Trophoblast cell (in vitro differentiated cells and primary cell): Measurements from ENCODE around the gene IFNAR2.
"Not testable (repeated sequence)": the region's sequence is repeated elsewhere in the genome, so short reads cannot be mapped to it uniquely, and the experiment has no call there.

Source experiments
- DNase-seq, 2 donors: peaks; one replicate each; pipeline ENCODE4 v3.0.0-alpha.2; 2016
- H2AFZ ChIP-seq: 2 replicates; pipeline ENCODE4 v1.6.1; 2013; ENCODE audit warnings: low read length, moderate library complexity, mild to moderate bottlenecking; ENCODE audit not compliant: insufficient read depth, poor library complexity
- H2AK5ac ChIP-seq: 2 replicates; pipeline ENCODE4 v1.6.1; 2013; ENCODE audit warnings: mild to moderate bottlenecking, low read length
- H2BK120ac ChIP-seq: 2 replicates; pipeline ENCODE4 v1.6.1; 2013; ENCODE audit warnings: low read length, mild to moderate bottlenecking, moderate library complexity; ENCODE audit not compliant: insufficient read depth, poor library complexity
- H2BK12ac ChIP-seq: 2 replicates; pipeline ENCODE4 v1.6.1; 2013; ENCODE audit warnings: mild to moderate bottlenecking, low read length, moderate library complexity
- H2BK5ac ChIP-seq: 2 replicates; pipeline ENCODE4 v1.6.1; 2013; ENCODE audit warnings: low read length, low read depth, moderate library complexity, mild to moderate bottlenecking; ENCODE audit not compliant: poor library complexity
- H3K14ac ChIP-seq: 2 replicates; pipeline ENCODE4 v1.6.1; 2013; ENCODE audit warnings: mild to moderate bottlenecking, low read length
- H3K18ac ChIP-seq: 2 replicates; pipeline ENCODE4 v1.6.1; 2013; ENCODE audit warnings: mild to moderate bottlenecking, low read length
- H3K23ac ChIP-seq: 2 replicates; pipeline ENCODE4 v1.6.1; 2013; ENCODE audit warnings: low read length
- H3K27ac ChIP-seq: 2 replicates; pipeline ENCODE4 v1.5.1; 2013; ENCODE audit warnings: low read depth, mild to moderate bottlenecking, inconsistent platforms, low read length, moderate library complexity
- H3K27me3 ChIP-seq: 2 replicates; pipeline ENCODE4 v1.6.1; 2013; ENCODE audit warnings: inconsistent platforms, mild to moderate bottlenecking, low read length, moderate library complexity; ENCODE audit not compliant: insufficient read depth
- H3K36me3 ChIP-seq, 2 experiments: 1 replicate in 1 of 2; 2 replicates in 1 of 2; pipeline ENCODE4 v1.6.1; 2013; ENCODE audit warnings: low read length in 2 of 2, mild to moderate bottlenecking in 2 of 2, moderate library complexity in 1 of 2; ENCODE audit not compliant: insufficient read depth in 2 of 2, control insufficient read depth in 1 of 2
- H3K4ac ChIP-seq: 2 replicates; pipeline ENCODE4 v1.6.1; 2013; ENCODE audit warnings: low read depth, mild to moderate bottlenecking, low read length, moderate library complexity
- H3K4me1 ChIP-seq, 2 experiments: 1 replicate in 1 of 2; 2 replicates in 1 of 2; pipeline ENCODE4 v1.6.1; 2013; ENCODE audit warnings: low read length in 2 of 2, mild to moderate bottlenecking in 2 of 2, moderate library complexity in 1 of 2; ENCODE audit not compliant: insufficient read depth in 2 of 2, control insufficient read depth in 1 of 2
- H3K4me2 ChIP-seq: 2 replicates; pipeline ENCODE4 v1.6.1; 2013; ENCODE audit warnings: inconsistent platforms, mild to moderate bottlenecking, low read length, moderate library complexity
- H3K4me3 ChIP-seq: 2 replicates; pipeline ENCODE4 v1.5.1; 2013; ENCODE audit warnings: mild to moderate bottlenecking, low read depth, low read length, inconsistent platforms
- H3K79me1 ChIP-seq: one replicate; pipeline ENCODE4 v1.6.1; 2013; ENCODE audit warnings: low read length
- H3K79me2 ChIP-seq: 2 replicates; pipeline ENCODE4 v1.6.1; 2013; ENCODE audit warnings: low read length, mild to moderate bottlenecking; ENCODE audit not compliant: control insufficient read depth, insufficient read depth, poor library complexity
- H3K9ac ChIP-seq: 2 replicates; pipeline ENCODE4 v1.6.1; 2013; ENCODE audit warnings: mild to moderate bottlenecking, low read length
- H3K9me3 ChIP-seq: 2 replicates; pipeline ENCODE4 v1.6.1; 2013; ENCODE audit warnings: low read depth, mild to moderate bottlenecking, control low read depth, inconsistent platforms, low read length; ENCODE audit not compliant: insufficient read depth
- H4K12ac ChIP-seq: 2 replicates; pipeline ENCODE4 v1.6.1; 2013; ENCODE audit warnings: low read depth, mild to moderate bottlenecking, low read length, moderate library complexity
- H4K8ac ChIP-seq: 2 replicates; pipeline ENCODE4 v1.6.1; 2013; ENCODE audit warnings: low read depth, mild to moderate bottlenecking, low read length, moderate library complexity
- H4K91ac ChIP-seq: one replicate; pipeline ENCODE4 v1.6.1; 2013; ENCODE audit warnings: low read depth, mild to moderate bottlenecking, low read length, moderate library complexity
- WGBS: extraction: QIAGEN DNeasy Blood & Tissue Kit; methylation state at CpG from one replicate; pipeline ENCODE4 v1.1.7; 2013; ENCODE audit warnings: missing lambda C conversion rate; ENCODE audit not compliant: insufficient read length, insufficient coverage; ENCODE audit errors: extremely low coverage; 5-methylcytosine and 5-hydroxymethylcytosine counted together

Gene IFNAR2

DNA sequence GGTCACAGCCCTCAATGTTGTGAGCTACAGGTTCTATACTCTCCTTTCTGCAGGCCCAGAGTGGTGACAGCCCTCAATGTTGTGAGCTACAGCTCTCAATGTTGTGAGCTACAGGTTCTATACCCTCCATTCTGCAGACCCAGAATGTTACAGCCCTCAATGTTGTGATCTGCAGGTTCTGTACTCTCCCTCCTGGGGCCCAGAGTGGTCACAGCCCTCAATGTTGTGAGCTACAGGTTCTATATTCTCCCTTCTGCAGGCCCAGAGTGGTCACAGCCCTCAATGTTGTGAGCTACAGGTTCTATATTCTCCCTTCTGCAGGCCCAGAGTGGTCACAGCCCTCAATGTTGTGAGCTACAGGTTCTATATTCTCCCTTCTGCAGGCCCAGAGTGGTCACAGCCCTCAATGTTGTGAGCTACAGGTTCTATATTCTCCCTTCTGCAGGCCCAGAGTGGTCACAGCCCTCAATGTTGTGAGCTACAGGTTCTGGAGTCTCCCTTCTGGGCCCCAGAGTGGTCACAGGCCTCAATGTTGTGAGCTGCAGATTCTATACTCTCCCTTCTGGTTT, 9.9 kb downstream of the IFNAR2 start:
- H3K4ac ChIP-seq, H3K9ac ChIP-seq, H2BK5ac ChIP-seq, H3K4me2 ChIP-seq, H2BK120ac ChIP-seq, H4K12ac ChIP-seq, H3K79me2 ChIP-seq, H3K27ac ChIP-seq, H3K27me3 ChIP-seq, H2AFZ ChIP-seq, H3K18ac ChIP-seq, H3K9me3 ChIP-seq, DNase-seq, H3K4me1 ChIP-seq, H2AK5ac ChIP-seq, H3K23ac ChIP-seq, H3K79me1 ChIP-seq, H3K4me3 ChIP-seq, H4K91ac ChIP-seq, H3K36me3 ChIP-seq, H3K14ac ChIP-seq, H2BK12ac ChIP-seq, H4K8ac ChIP-seq: not testable (repeated sequence)

DNA sequence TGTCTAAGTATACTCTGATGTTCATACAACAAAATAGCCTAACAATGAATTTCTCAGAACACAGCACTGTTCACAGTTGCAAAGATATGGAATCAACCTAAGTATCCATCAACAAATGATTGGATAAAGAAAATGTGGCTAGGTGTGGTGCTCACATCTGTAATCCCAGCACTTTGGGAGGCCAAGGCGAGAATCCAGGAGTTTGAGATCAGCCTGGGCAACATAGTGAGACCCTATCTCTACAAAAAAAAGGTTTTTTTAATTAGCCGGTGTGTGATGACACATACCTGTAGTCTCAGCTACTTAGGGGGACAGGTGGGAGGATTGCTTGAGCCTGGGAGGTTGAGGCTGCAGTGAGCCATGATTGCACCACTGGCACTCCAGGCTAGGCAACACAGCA, 10.7 kb downstream of the IFNAR2 start:
- no peak overlapping the region for H3K4me2 ChIP-seq
- no peak overlapping the region for H2BK120ac ChIP-seq
- H3K23ac ChIP-seq = no peak overlapping the region
- no peak overlapping the region for H2AFZ ChIP-seq
- H4K91ac ChIP-seq = no peak overlapping the region
- no peak overlapping the region for H3K4me3 ChIP-seq
- no peak overlapping the region for H3K9ac ChIP-seq
- peaks cover 0 to 2% of the 10 kb centered on the region in 2 experiments for H3K4me1 ChIP-seq
- H4K12ac ChIP-seq = no peak overlapping the region
- DNase-seq = no peak
- WGBS = no CpG with 5 or more reads among the region's 2 CpGs
- no peaks in the 10 kb centered on the region for H3K27me3 ChIP-seq
- peaks cover 0 to 5% of the 10 kb centered on the region in 2 experiments for H3K36me3 ChIP-seq
- H4K8ac ChIP-seq = no peak overlapping the region
- no peak overlapping the region for H2BK12ac ChIP-seq
- no peak overlapping the region for H3K27ac ChIP-seq
- H3K18ac ChIP-seq = no peak overlapping the region
- no peaks in the 10 kb centered on the region for H3K79me1 ChIP-seq
- H3K79me2 ChIP-seq = no peaks in the 10 kb centered on the region
- no peaks in the 10 kb centered on the region for H3K9me3 ChIP-seq
- no peak overlapping the region for H3K14ac ChIP-seq
- no peak overlapping the region for H3K4ac ChIP-seq
- H2BK5ac ChIP-seq = no peak overlapping the region
- H2AK5ac ChIP-seq = no peak overlapping the region

DNA sequence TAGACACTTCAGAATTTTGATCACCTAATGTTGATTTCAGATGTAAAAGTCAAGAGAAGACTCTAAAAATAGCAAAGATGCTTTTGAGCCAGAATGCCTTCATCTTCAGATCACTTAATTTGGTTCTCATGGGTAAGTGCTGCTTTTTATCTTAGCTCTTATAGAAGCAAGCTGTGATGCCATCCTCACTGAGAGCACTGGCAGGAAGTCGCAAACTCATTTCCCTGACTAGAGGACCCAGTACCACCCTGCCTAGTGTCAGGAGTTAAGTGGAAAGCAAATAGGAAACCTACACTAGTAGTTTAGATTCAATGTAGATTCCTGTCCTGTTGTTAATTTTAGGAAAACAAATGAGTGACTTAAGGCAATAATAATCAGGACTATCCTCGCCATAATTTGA, 12.1 kb downstream of the IFNAR2 start:
- no peaks in the 10 kb centered on the region for H3K27me3 ChIP-seq
- H3K9ac ChIP-seq = no peak overlapping the region
- H3K4me1 ChIP-seq = peaks cover 0 to 2% of the 10 kb centered on the region in 2 experiments
- no peaks in the 10 kb centered on the region for H3K79me1 ChIP-seq
- H3K27ac ChIP-seq = no peak overlapping the region
- peaks cover 3 to 5% of the 10 kb centered on the region in 2 experiments for H3K36me3 ChIP-seq
- no peak overlapping the region for H2BK5ac ChIP-seq
- H4K12ac ChIP-seq = no peak overlapping the region
- no peak overlapping the region for H2AK5ac ChIP-seq
- no peak overlapping the region for H4K8ac ChIP-seq
- no peaks in the 10 kb centered on the region for H3K79me2 ChIP-seq
- H3K14ac ChIP-seq = no peak overlapping the region
- H3K9me3 ChIP-seq = no peaks in the 10 kb centered on the region
- no peak overlapping the region for H2BK12ac ChIP-seq
- H3K4me3 ChIP-seq = no peak overlapping the region
- no peak overlapping the region for H3K18ac ChIP-seq
- no peak overlapping the region for H4K91ac ChIP-seq
- no peak overlapping the region for H3K4ac ChIP-seq
- WGBS = no CpG with 5 or more reads among the region's 2 CpGs
- DNase-seq = no peak
- no peak overlapping the region for H3K4me2 ChIP-seq
- no peak overlapping the region for H2AFZ ChIP-seq
- H2BK120ac ChIP-seq = no peak overlapping the region
- H3K23ac ChIP-seq = no peak overlapping the region

DNA sequence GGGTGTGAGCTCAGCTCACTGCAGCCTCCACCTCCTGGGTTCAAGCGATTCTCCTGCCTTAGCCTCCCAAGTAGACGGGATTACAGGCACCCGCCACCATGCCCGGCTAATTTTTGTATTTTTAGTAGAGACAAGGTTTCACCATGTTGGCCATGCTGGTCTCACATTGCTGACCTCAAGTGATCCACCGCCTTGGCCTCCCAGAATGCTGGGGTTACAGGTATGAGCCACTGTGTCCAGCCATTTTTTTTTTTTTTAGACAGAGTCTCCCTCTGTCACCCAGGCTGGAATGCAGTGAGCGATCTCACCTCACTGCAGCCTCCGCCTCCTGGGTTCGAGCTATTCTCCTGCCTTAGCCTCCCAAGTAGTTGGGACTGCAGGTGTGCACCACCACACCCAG, 13.1 kb downstream of the IFNAR2 start:
- H3K4me3 ChIP-seq, H3K4me2 ChIP-seq, H3K18ac ChIP-seq, H2BK12ac ChIP-seq, H3K36me3 ChIP-seq, H4K91ac ChIP-seq, H3K23ac ChIP-seq, H3K79me2 ChIP-seq, H2AK5ac ChIP-seq, H3K27me3 ChIP-seq, H4K12ac ChIP-seq, H2AFZ ChIP-seq, H3K4ac ChIP-seq, H4K8ac ChIP-seq, H2BK5ac ChIP-seq, H3K14ac ChIP-seq, H2BK120ac ChIP-seq, H3K9ac ChIP-seq, H3K4me1 ChIP-seq, H3K9me3 ChIP-seq, H3K27ac ChIP-seq, H3K79me1 ChIP-seq: not testable (repeated sequence)
- WGBS = no CpG with 5 or more reads among the region's 8 CpGs
- peak; percentile 60 to 67 for DNase-seq
